Measurements from ENCODE around the gene CAPSL.

DNA sequence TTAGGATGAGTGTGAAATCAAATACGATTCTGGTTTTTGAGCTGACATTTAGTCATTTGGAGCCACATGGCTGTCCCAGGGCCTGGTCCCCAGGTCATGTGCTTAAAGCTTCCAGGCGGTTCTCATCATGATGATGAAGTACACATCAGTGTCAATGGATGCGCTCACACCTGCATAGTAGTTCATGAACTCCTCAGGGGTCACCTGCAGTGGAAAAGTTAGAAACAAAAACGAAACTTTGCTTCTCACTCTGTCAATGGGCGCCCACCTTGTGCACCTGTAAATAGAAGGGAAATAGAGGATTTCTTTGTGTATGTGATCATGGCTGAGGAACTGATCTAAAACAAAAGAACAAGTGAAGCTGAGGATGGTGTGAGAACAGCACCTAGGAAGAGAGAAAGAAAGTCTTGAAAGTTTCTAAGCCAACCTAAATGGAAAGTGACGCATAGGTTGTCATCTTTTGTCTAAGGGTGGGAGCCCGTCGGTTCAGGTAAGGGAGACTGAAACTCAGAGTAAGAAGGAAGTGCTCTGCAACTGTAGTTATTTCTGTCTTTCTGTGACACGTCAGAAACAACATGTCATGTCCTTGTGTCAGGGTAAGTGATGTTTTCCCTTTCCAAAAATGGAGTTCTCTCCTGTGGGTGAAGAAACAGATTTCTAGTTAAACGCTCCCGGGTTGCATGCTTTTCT is 33.8 kb downstream of the CAPSL start:
- TF ChIP-seq SNAI2 (CRISPR knock-in tag; IDR thresholded peaks at IDR 0.05) (no peak), RARB (CRISPR knock-in tag; IDR thresholded peaks at IDR 0.05) (no peak), BACH2 (CRISPR knock-in tag; IDR thresholded peaks at IDR 0.05; ENCODE audit: borderline replicate concordance) (no peak), ARNTL (CRISPR knock-in tag; IDR thresholded peaks at IDR 0.05; ENCODE audit: borderline replicate concordance, low read depth) (no peak), TCF4 (CRISPR knock-in tag; IDR thresholded peaks at IDR 0.05; ENCODE audit: borderline replicate concordance) (no peak), ISL1 (CRISPR knock-in tag; IDR thresholded peaks at IDR 0.05) (no peak), CSDC2 (CRISPR knock-in tag; IDR thresholded peaks at IDR 0.05) (no peak), ZNF8 (CRISPR knock-in tag; IDR thresholded peaks at IDR 0.05) (no peak), OSR1 (CRISPR knock-in tag; IDR thresholded peaks at IDR 0.05) (no peak), ZFP3 (CRISPR knock-in tag; IDR thresholded peaks at IDR 0.05) (no peak)
- TF ChIP-seq, protein P1, sequence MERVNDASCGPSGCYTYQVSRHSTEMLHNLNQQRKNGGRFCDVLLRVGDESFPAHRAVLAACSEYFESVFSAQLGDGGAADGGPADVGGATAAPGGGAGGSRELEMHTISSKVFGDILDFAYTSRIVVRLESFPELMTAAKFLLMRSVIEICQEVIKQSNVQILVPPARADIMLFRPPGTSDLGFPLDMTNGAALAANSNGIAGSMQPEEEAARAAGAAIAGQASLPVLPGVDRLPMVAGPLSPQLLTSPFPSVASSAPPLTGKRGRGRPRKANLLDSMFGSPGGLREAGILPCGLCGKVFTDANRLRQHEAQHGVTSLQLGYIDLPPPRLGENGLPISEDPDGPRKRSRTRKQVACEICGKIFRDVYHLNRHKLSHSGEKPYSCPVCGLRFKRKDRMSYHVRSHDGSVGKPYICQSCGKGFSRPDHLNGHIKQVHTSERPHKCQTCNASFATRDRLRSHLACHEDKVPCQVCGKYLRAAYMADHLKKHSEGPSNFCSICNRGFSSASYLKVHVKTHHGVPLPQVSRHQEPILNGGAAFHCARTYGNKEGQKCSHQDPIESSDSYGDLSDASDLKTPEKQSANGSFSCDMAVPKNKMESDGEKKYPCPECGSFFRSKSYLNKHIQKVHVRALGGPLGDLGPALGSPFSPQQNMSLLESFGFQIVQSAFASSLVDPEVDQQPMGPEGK (CRISPR knock-in tag; IDR thresholded peaks at IDR 0.05; ENCODE audit: borderline replicate concordance), result no peak
- TF ChIP-seq, protein P2, sequence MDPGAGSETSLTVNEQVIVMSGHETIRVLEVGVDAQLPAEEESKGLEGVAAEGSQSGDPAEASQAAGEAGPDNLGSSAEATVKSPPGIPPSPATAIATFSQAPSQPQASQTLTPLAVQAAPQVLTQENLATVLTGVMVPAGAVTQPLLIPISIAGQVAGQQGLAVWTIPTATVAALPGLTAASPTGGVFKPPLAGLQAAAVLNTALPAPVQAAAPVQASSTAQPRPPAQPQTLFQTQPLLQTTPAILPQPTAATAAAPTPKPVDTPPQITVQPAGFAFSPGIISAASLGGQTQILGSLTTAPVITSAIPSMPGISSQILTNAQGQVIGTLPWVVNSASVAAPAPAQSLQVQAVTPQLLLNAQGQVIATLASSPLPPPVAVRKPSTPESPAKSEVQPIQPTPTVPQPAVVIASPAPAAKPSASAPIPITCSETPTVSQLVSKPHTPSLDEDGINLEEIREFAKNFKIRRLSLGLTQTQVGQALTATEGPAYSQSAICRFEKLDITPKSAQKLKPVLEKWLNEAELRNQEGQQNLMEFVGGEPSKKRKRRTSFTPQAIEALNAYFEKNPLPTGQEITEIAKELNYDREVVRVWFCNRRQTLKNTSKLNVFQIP (CRISPR knock-in tag; IDR thresholded peaks at IDR 0.05; ENCODE audit: borderline replicate concordance, low read depth), result no peak
- TF ChIP-seq, protein P3, sequence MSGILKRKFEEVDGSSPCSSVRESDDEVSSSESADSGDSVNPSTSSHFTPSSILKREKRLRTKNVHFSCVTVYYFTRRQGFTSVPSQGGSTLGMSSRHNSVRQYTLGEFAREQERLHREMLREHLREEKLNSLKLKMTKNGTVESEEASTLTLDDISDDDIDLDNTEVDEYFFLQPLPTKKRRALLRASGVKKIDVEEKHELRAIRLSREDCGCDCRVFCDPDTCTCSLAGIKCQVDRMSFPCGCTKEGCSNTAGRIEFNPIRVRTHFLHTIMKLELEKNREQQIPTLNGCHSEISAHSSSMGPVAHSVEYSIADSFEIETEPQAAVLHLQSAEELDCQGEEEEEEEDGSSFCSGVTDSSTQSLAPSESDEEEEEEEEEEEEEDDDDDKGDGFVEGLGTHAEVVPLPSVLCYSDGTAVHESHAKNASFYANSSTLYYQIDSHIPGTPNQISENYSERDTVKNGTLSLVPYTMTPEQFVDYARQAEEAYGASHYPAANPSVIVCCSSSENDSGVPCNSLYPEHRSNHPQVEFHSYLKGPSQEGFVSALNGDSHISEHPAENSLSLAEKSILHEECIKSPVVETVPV (CRISPR knock-in tag; IDR thresholded peaks at IDR 0.05), result no peak

Data from SK-N-SH treated with all-trans-retinoic acid at 6 μM for 48 hours (cell line).